Activated CD8-positive, alpha-beta memory T cell treated with anti-CD3 and anti-CD28 coated beads, Interleukin-2, amount 50 U/mL, for 1 hour (primary cell): ENCODE results near the gene STX18.

ENCODE experiments used
- DNase-seq: peaks from one replicate; pipeline ENCODE4 v3.0.0-alpha.2; 2020; ENCODE audit errors: extremely low read depth

Gene STX18

GRCh38 chr4:4379540-4380087 lies 162.2 kb downstream of the STX18 start:
- DNase-seq, result no peak

GRCh38 chr4:4377732-4378460 lies 164.0 kb downstream of the STX18 start:
- no peak for DNase-seq

GRCh38 chr4:4377191-4377590 lies 164.7 kb downstream of the STX18 start:
- DNase-seq, result no peak

- no peak for DNase-seq
These were observed 165.8 kb downstream of the STX18 start for GRCh38 chr4:4376074-4376473.

GRCh38 chr4:4374388-4375098 lies 167.3 kb downstream of the STX18 start:
- DNase-seq, result no peak
